Tibial nerve (tissue), 4 donors: ENCODE results near the gene LRRC52.

ENCODE experiments used
- CTCF ChIP-seq, 5 experiments: fragments of 200-600 bp in 3 of 5; fragments of 450-650 bp in 2 of 5; sonication (generic) in 3 of 5; IDR thresholded peaks; one replicate each; pipeline ENCODE4 v1.5.1; 2016 to 2019; ENCODE audit warnings: antibody characterized with exemption in 5 of 5, mild to moderate bottlenecking in 3 of 5, moderate library complexity in 2 of 5
- EP300 ChIP-seq, 2 donors: sonication (generic); formaldehyde crosslinking; IDR thresholded peaks; one replicate each; pipeline ENCODE4 v1.6.1; 2017; ENCODE audit warnings: antibody characterized with exemption in 2 of 2, mild to moderate bottlenecking in 1 of 2
- POLR2A ChIP-seq, 2 donors: fragments of 450-650 bp; IDR thresholded peaks; one replicate each; pipeline ENCODE4 v1.6.1; 2017; ENCODE audit warnings: antibody characterized with exemption in 2 of 2, mild to moderate bottlenecking in 2 of 2, moderate library complexity in 2 of 2

- no peak for TF ChIP-seq POLR2A (IDR thresholded peaks at IDR 0.05)
- TF ChIP-seq CTCF (IDR thresholded peaks at IDR 0.05) = no peak
- no peak for TF ChIP-seq EP300 (IDR thresholded peaks at IDR 0.05)
Measured at GRCh38 chr1:165512816-165513215, 31.0 kb upstream of the LRRC52 start.
